Cerebellar cortex (tissue), 1 donor: ENCODE data around the gene ERVMER34-1.
A peak's percentile ranks its signal among the peaks of the same experiment; 100 is the strongest.

Experiments
- DNase-seq: peaks from one replicate; pipeline ENCODE4 v3.0.0-alpha.2; 2015; ENCODE audit warnings: low spot score

The ERVMER34-1 gene

GRCh38 chr4:52750819-52751486 is at the start of gene ERVMER34-1:
ERVMER34-1 (minus strand) TSS chr4:52751425; CDS start chr4:52745520, 5,905 bp downstream.
- DNase-seq: peak; percentile 6

GRCh38 chr4:52799813-52800212 is 48.6 kb upstream of the ERVMER34-1 start:
- DNase-seq: no peak

GRCh38 chr4:52795533-52795932 is 44.3 kb upstream of the ERVMER34-1 start:
- no peak for DNase-seq

- no peak for DNase-seq
Observed at GRCh38 chr4:52791936-52792335, 40.7 kb upstream of the ERVMER34-1 start.

GRCh38 chr4:52789774-52790173 is 38.5 kb upstream of the ERVMER34-1 start:
- DNase-seq: no peak

GRCh38 chr4:52788806-52789205 is 37.6 kb upstream of the ERVMER34-1 start:
- DNase-seq: peak; percentile 7

- DNase-seq: no peak
Observed at GRCh38 chr4:52783069-52783468, 31.8 kb upstream of the ERVMER34-1 start.

GRCh38 chr4:52780617-52781354 is 29.6 kb upstream of the ERVMER34-1 start:
- no peak for DNase-seq

GRCh38 chr4:52780206-52780605 is 29.0 kb upstream of the ERVMER34-1 start:
- no peak for DNase-seq

GRCh38 chr4:52760256-52760655 is 9.0 kb upstream of the ERVMER34-1 start:
- DNase-seq: no peak

- DNase-seq: no peak
Observed at GRCh38 chr4:52755426-52755825, 4.2 kb upstream of the ERVMER34-1 start.

- no peak for DNase-seq
Observed at GRCh38 chr4:52752936-52753335, 1.7 kb upstream of the ERVMER34-1 start.

- peak; percentile 38 for DNase-seq
Observed at GRCh38 chr4:52751487-52751911, 274 bp upstream of the ERVMER34-1 start.

GRCh38 chr4:52750213-52750612 is 1.0 kb downstream of the ERVMER34-1 start:
- DNase-seq: no peak

- DNase-seq: no peak
Observed at GRCh38 chr4:52748432-52748831, 2.8 kb downstream of the ERVMER34-1 start.

GRCh38 chr4:52744588-52744987 is 6.6 kb downstream of the ERVMER34-1 start:
- DNase-seq: no peak

- no peak for DNase-seq
Observed at GRCh38 chr4:52743444-52744019, 7.7 kb downstream of the ERVMER34-1 start.

GRCh38 chr4:52729586-52729985 is 21.6 kb downstream of the ERVMER34-1 start:
- DNase-seq: no peak

GRCh38 chr4:52728691-52729240 is 22.5 kb downstream of the ERVMER34-1 start:
- no peak for DNase-seq

GRCh38 chr4:52726826-52727580 is 24.2 kb downstream of the ERVMER34-1 start:
- no peak for DNase-seq

- peak; percentile 99 for DNase-seq
Observed at GRCh38 chr4:52721968-52722815, 29.0 kb downstream of the ERVMER34-1 start.
